Fibroblast of skin of scalp (primary cell): ENCODE measurements around the gene SLC12A5.
A peak's percentile ranks its signal among the peaks of the same experiment; 100 is the strongest.

Experiments
- DNase-seq: peaks from one replicate; pipeline ENCODE4 v3.0.0-alpha.2; 2013

The SLC12A5 gene

GRCh38 chr20:46028110-46028509 is 905 bp upstream of the SLC12A5 start:
- DNase-seq, result no peak

GRCh38 chr20:46030284-46031013 is 1.4 kb downstream of the SLC12A5 start:
- DNase-seq, result no peak

- no peak for DNase-seq
Measured at GRCh38 chr20:46031014-46031569, 2.1 kb downstream of the SLC12A5 start.

GRCh38 chr20:46031701-46032254 is 2.8 kb downstream of the SLC12A5 start:
- no peak for DNase-seq

GRCh38 chr20:46034039-46034438 is 5.0 kb downstream of the SLC12A5 start:
- no peak for DNase-seq

- no peak for DNase-seq
Measured at GRCh38 chr20:46035253-46035652, 6.2 kb downstream of the SLC12A5 start.

GRCh38 chr20:46035713-46036112 is 6.7 kb downstream of the SLC12A5 start:
- DNase-seq, result no peak

- no peak for DNase-seq
Measured at GRCh38 chr20:46036370-46036769, 7.4 kb downstream of the SLC12A5 start.

- DNase-seq, result no peak
Measured at GRCh38 chr20:46037036-46037435, 8.0 kb downstream of the SLC12A5 start.

- DNase-seq, result peak; percentile 48
Measured at GRCh38 chr20:46040902-46041535, 12.0 kb downstream of the SLC12A5 start.

GRCh38 chr20:46043556-46043955 is 14.5 kb downstream of the SLC12A5 start:
- DNase-seq, result no peak

- DNase-seq, result no peak
Measured at GRCh38 chr20:46044896-46045295, 15.9 kb downstream of the SLC12A5 start.

GRCh38 chr20:46046588-46047310 is 17.7 kb downstream of the SLC12A5 start:
- no peak for DNase-seq

GRCh38 chr20:46047821-46048220 is 18.8 kb downstream of the SLC12A5 start:
- DNase-seq, result no peak

GRCh38 chr20:46049190-46049589 is 20.2 kb downstream of the SLC12A5 start:
- no peak for DNase-seq

- no peak for DNase-seq
Measured at GRCh38 chr20:46049815-46050214, 20.8 kb downstream of the SLC12A5 start.

- no peak for DNase-seq
Measured at GRCh38 chr20:46050444-46050843, 21.4 kb downstream of the SLC12A5 start.

- no peak for DNase-seq
Measured at GRCh38 chr20:46050885-46051284, 21.9 kb downstream of the SLC12A5 start.

GRCh38 chr20:46051556-46052308 is 22.7 kb downstream of the SLC12A5 start:
- no peak for DNase-seq

GRCh38 chr20:46053416-46053815 is 24.4 kb downstream of the SLC12A5 start:
- DNase-seq, result no peak

- DNase-seq, result no peak
Measured at GRCh38 chr20:46054606-46055005, 25.6 kb downstream of the SLC12A5 start.

GRCh38 chr20:46055269-46055668 is 26.3 kb downstream of the SLC12A5 start:
- no peak for DNase-seq
